NCI-H748 treated with DMSO at 0.1 percent for 48 hours (cell line): ENCODE data around the gene VWF.
A peak's percentile ranks its signal among the peaks of the same experiment; 100 is the strongest.

Source experiments
- DNase-seq: peaks from one replicate; lab custom pipeline; 2025; lab: John Stamatoyannopoulos, UW

The VWF gene

DNA sequence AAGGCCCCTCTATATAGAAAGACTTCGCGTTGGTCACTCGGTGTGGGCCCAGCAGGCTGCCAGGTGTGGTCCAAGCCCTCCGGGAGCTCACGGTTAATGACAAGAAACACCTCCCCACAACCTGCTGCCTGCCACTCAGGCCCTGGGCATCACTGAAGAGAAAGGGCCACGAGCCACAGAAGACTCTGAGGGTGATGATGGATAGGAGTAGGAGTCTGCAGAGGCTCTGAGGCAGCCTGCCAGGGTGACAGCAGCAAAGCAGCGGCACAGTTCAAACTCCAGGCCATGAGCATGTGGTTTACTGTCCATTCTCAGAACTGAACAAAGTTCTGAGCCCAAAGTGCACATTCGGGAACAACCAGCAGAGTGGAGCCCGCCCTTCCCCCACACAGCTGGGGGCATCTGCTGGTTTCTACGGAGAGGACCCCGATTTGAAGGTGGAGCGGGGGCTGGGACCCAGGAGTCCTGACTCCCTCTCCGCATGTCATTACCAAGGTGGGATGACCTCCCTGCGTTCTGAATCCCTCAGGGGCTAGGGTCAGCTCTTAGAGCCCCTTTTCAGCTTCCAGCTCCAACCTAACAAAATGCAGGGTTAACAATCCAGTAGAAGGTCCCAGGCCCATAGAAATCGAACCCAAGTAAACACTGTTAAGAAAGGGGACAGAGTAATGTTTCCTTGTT is 65.8 kb downstream of the VWF start:
- DNase-seq: no peak

DNA sequence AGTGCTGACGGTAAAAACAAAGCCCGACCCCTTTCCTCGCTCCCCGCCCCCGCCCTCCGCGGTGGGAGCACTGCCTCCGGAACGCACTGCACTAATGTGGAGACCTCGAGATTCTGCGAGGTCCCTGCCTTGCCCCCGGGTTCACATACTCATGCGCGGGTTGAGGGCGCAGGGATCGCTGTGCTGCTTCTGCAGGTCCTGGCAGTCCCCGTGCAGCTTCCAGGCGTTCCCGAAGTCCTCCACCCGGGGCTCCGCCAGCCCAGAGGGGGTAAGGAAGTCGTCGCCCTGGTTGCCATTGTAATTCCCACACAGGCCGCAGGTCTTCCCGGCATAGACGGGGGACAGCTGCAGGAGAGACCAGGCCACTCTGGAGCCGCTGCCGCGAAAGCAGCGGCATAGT is 66.8 kb downstream of the VWF start:
- no peak for DNase-seq

GRCh38 chr12:6056406-6057240 is 67.8 kb downstream of the VWF start:
- no peak for DNase-seq

- DNase-seq: no peak
Measured at GRCh38 chr12:6053541-6053940, 70.9 kb downstream of the VWF start.

DNA sequence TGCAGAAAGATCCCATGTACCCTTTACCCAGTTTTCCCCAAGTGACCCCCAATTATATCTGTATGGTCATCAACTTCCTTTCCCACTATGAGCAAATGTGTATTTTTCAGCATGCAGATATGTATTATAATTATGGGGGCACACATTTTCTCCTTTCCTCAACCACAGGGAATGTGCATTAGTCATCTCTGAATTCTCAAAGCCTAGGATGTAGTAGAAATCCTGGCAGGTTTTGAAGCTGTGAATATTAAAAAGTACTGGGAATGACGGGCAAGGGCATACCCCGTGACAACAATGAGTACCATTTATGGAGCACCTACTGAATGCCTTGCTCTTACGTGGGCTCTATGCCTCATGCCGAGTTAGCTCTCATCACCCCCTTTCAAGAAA is 71.5 kb downstream of the VWF start:
- DNase-seq: no peak

- no peak for DNase-seq
Measured at GRCh38 chr12:6052206-6052939, 72.1 kb downstream of the VWF start.

DNA sequence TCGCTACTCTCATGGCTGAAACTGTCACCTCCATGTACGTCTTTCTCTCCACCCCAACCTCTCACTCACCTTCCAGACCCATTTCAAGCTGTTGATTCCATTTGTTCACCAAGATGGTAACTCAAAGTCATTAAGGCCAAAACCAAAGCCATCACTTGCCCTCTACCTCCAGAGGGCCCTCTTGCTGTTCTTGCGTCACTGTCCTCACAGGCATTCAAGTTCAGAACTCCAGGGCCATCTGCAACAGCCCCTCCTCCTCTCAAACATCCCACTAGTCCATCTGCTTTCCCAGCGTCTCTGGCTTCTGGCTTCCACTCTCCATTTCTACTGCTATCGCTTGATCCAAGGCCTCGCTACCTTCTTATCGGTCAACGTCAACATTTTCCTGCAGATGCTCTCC is 74.5 kb downstream of the VWF start:
- DNase-seq: no peak

- no peak for DNase-seq
Measured at GRCh38 chr12:6049587-6049986, 74.9 kb downstream of the VWF start.

GRCh38 chr12:6047249-6048237 is 76.9 kb downstream of the VWF start:
- no peak for DNase-seq

DNA sequence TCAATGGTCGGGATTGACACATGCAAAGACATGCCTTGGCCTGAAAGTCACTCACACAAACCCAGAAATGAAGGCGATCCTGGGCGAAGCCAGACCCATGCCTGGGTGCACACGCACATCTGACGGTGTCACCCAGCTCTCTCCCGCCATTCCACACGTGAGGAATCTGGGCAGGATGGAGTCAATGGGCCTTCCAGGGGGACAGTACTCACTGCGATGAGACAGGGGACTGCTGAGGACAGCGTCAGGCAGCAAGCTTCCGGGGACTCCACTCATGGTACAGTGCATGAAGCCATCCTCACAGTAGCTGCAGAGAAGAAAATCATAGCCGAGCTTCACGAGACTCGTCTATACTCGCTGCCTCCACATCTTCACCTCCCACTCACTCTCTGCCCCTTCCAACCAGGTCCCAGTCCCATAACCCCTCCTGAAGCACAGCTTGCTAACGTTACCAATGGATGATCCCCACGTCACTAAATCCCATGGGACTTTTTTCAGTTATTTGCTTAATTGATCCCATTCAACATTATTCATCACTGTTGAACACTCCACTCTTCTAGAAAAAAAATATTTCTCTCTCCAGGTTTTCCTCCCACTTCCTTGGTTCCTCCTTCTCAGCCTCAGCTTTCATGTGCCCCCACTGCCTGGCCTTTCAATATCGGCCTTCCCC is 77.8 kb downstream of the VWF start:
- no peak for DNase-seq

- no peak for DNase-seq
Measured at GRCh38 chr12:6045438-6045837, 79.0 kb downstream of the VWF start.

DNA sequence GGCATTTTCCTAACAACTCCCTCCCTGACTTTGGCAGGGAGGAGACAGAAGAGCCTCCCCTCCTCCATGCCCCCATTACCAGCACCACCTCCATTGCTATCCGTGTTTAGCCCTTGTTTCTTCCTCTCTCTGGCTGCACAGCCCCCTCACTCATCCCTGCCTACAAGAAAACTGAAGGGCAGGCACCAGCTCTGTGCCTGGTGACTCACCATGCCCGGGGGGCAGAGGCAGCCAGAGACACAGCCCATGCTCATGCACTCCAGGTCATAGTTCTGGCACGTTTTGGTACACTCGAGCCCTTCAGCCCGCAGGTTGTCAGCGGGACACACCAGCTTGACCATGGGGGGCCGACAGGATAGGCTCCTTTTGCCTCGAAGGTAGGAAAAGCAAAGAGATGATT is 80.4 kb downstream of the VWF start:
- no peak for DNase-seq

DNA sequence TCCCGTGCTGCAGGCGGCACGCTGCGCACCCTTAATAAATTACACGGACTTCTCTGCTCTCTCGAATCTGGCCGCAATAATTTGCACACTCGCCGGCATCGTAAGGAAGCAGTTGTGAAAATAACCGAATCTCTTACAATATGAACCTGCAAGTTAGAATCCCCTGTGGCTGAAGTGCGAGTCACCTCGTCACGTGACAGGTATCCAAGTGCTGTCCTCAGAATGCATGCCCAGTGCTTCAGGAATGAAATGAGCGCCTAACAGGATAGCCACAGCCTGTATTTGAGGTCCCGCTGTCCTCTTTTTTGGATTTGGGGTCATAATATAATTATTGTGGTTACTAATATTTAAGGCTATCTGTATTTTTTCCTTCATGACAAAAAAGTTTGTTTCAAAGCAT is 82.0 kb downstream of the VWF start:
- no peak for DNase-seq

- DNase-seq: no peak
Measured at GRCh38 chr12:6041891-6042290, 82.6 kb downstream of the VWF start.

GRCh38 chr12:6040815-6041214 is 83.7 kb downstream of the VWF start:
- no peak for DNase-seq

DNA sequence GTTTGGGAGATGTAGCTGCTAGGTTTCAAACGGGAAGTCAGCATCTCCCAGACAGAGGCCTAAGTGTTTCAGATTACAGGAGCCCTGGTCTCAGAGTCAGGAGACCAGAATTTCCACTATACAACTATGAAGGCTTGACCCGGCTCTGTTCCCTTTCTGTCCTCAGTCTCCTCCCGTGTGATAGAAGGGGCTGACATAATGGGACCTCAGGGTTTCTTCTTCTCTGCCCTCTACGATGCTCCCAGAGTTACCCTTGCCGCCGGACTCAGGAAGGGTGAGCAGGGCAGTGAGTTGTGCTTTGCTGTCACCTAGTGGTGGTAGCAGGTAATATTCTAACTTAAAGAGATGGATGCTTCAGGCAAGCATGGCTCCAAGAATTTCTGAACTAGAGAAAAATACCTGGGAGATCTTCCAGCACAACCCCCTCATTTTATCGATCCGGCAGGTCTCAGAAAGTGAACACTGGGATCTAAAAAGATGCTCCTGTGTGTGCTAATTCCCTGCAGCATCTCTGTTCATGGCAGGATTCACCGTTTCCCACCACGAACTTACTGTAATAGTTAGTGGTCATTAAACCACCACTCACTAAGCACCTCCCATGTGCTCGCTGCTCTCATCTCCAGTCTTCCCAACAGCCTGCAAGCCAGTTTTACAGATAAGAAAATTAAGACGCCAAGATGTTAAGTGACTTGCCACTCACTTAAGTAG is 84.4 kb downstream of the VWF start:
- peak; percentile 2 for DNase-seq

DNA sequence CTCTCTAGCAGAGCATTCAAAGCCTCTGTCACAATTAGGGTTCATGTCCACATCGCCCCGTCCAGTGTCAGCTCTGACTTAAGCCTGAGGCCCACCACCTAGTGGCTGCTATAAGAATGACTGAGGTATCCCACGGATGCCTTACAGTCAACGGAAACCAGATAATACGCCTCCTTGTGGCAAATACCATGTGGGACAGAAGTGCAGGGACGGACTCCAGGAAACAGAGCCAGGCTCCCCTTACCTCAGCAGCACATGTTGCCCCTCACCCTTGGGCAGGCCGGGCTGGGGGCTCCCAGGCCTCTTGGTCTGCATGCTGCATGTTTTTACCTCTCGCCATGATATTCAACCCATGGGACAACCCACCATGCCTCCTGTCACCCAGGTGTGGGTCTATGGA is 86.3 kb downstream of the VWF start:
- DNase-seq: peak; percentile 46

DNA sequence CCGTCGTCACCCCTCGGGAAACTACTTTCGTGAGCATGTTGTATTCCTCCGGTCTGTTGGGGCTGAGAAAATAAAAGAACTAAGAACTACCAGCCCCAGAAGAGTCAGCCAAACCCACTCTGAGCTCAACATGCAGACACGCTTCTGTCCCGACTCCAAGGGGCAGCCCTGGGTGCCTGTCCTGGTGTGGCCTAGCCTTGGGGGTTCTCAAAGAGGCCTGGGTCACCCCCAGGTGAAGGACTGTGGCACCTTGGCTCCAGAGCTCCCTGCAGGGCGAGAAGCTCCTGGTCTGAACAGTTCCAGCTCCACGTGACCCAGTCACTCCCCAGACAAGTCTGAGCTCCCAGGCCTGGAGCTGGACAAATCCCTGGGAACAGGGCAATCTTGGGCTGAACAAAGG is 87.0 kb downstream of the VWF start:
- DNase-seq: no peak

GRCh38 chr12:6036509-6036908 is 88.0 kb downstream of the VWF start:
- DNase-seq: no peak

- DNase-seq: no peak
Measured at GRCh38 chr12:6034596-6034995, 89.9 kb downstream of the VWF start.

DNA sequence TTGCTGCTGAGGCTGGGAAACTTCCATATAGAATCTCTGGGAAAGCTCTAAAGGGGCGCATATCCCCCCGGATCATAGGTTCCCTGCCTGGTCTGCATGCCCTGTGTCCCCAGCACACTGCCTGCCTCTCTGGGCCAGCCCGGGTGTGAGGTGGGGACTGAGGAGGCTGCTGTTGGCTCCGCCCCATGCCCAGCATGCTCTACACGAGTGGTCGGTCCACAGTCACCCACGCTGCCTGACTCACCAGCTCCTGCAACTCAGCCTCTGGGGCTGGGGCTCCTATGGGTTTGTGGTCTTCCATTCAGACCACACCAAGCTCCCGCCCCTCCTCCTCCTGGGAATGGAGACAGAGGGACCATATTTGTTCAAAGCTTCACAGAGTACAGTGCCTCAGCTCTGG is 90.9 kb downstream of the VWF start:
- DNase-seq: no peak
